ENCODE measurements around the gene SLC39A11. TPM values are rescaled to one million over a fixed set of nuclear protein-coding genes. Genes with fewer than 3 reads are reported as not detected.

SLC39A11 gene
- total RNA-seq, 4 donors from 2014 or later, result 36.6 to 75.0 (median 40.2) TPM

DNA sequence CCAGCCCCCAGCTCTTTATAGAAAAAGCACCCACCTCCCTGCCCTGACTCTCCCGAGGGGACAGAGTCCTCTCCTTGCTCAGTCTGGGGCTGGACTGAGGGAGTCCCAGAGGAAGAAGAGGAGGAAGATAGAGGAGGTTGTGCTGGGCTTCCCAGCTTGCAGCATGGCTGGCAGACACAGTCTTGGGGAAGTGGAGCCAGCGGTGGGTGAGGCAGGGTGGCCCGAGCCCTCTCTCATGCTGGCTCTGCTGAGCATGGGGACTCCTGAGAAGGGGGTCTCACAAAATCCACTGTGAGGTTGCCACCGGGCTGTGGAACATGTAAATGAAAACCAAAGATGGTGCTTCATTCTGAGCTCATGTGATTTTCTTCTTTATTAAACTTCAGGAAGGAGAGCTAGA, 398.5 kb downstream of the SLC39A11 start:
- TF ChIP-seq, protein P1, sequence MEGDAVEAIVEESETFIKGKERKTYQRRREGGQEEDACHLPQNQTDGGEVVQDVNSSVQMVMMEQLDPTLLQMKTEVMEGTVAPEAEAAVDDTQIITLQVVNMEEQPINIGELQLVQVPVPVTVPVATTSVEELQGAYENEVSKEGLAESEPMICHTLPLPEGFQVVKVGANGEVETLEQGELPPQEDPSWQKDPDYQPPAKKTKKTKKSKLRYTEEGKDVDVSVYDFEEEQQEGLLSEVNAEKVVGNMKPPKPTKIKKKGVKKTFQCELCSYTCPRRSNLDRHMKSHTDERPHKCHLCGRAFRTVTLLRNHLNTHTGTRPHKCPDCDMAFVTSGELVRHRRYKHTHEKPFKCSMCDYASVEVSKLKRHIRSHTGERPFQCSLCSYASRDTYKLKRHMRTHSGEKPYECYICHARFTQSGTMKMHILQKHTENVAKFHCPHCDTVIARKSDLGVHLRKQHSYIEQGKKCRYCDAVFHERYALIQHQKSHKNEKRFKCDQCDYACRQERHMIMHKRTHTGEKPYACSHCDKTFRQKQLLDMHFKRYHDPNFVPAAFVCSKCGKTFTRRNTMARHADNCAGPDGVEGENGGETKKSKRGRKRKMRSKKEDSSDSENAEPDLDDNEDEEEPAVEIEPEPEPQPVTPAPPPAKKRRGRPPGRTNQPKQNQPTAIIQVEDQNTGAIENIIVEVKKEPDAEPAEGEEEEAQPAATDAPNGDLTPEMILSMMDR (IDR thresholded peaks at IDR 0.05; ENCODE audit: low read depth), result no peak

DNA sequence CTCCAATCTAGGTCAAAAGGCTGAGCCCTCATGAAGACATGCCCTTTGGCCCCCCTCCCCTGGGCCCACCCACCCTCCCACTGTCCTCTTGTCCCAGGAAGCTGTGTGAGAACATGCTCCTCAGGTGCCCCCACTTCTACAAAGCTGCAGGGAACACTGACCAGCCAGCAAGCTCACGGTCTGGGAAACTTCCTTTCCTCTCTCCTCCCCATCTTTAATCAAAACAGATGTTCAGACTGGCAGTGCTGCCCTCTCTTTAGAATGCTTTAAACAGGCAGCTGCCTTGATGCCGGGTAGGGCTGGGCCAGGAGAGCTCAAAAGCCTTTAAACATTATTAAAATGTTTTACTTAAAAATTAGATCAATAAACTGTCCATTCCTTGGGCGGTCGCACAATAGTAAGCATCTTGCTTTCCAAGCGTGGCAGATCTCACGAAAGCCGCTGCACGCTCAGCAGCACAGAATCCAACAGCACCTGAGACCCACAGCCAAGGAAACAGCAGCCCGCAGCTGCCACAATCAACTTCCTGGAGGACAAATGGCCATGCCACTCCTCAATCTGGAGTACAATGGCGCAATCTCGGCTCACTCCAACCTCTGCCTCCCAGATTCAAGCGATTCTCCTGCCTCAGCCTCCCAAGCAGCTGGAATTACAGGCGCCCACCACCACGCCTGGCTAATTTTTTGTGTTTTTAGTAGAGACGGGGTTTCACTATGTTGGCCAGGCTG, 399.2 kb downstream of the SLC39A11 start:
- TF ChIP-seq, protein P1 (IDR thresholded peaks at IDR 0.05; ENCODE audit: low read depth), result no peak

DNA sequence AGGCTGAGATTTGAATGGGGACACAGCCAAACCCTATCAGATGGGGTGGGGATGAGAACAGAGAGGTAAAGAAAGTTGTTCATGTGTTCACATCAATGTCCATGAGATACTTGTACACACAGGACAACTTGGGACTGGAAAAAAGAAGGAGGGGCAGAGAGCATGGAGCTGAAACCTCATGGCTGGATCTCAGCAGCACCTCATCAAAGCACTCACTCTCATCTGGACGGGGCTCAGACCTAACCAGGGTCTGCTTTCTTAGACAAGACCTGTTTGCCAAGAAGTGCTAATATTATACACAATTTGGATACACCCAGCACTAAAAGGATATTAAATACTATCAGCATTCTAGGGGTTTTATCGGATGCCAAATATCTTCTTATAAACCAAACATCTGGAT, 399.8 kb downstream of the SLC39A11 start:
- TF ChIP-seq, protein P1 (IDR thresholded peaks at IDR 0.05; ENCODE audit: low read depth), result no peak

DNA sequence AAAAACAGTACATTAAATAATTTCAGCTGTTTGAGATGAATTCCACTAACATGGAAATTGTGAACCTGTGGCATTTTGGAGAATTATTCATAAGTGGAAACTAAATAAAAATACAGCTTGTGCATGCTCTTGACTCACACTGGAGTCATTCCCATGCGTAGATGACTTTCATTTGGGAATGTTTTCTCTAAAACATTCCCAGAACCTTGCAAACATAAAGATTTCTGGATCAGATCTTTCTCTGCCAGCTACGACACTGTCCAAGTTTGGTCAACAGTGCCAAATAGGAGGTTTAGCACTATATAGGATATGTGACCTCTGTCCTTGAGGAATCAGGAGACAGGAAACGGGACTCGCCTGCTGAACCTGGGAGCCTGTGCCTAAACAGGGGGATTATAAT, 400.9 kb downstream of the SLC39A11 start:
- TF ChIP-seq, protein P1 (IDR thresholded peaks at IDR 0.05; ENCODE audit: low read depth), result no peak

DNA sequence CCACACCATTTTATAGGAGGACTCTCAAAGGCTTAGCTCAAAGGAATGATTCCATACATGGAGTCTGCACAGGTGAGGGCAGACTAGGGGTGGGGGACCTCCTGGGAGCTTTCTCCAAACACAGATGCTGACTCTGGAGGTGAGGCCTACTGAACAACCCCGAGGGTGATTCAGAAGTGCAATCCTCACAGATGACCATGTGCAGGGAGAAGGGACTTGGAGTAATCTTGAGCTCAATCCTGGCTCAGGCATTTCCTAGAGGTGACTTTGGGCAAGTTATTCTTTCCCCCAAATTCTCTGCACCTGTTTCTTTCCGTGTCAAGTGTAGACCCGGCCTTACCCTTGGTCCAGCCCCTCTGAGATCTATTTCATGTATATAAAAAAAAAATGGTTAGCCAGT, 401.5 kb downstream of the SLC39A11 start:
- TF ChIP-seq, protein P1 (IDR thresholded peaks at IDR 0.05; ENCODE audit: low read depth), result no peak

DNA sequence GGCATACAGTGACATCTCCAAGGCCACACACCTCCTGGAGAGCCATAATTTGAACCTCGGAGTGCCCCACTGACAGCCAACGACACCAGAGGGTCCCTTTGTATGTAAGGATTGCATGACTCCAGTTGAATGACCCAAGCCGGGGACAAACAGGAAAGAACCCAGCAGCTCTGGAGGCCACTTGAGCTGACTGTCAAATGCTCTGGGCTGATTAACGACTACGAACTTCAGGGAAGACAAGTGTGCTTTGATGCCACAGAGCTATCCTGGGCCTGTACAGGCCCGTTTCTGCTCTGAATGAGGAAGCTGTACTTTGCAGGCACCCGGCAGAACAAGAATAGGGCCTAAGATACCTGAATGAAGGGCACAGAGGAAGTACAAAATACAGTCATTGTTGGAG, 404.6 kb downstream of the SLC39A11 start:
- TF ChIP-seq, protein P1 (IDR thresholded peaks at IDR 0.05; ENCODE audit: low read depth), result no peak

DNA sequence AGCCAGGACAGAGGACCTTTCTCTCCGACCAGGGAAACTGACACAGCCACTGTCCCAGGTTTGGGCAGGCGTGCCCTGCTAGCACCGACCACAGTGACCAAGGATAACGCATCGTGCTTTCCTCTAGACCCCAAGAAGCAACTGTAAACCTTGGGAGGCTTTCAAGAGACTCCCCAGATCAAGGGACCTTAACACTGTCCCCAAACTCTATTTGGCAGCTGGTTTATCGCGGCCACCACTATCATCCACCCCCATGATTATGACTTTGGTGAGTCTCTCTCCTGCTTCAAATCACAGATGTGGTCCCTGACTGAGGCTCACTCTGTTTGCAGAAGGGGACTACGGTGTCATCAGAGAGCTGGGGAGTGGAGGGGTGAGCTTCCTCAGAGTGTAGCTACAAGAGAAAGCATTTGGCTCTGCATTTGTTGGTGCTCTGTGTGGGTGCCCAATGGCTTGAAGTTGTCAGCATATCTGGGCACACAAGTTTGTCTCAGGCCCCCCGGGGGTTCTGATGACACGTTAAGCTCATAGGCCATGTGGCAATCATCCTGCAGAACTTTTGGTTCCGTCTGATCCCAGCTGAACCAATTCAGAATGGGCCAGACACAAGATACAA, 408.0 kb downstream of the SLC39A11 start:
- TF ChIP-seq, protein P1 (IDR thresholded peaks at IDR 0.05; ENCODE audit: low read depth), result no peak
